ENCODE results near the gene MUS81. TPM values are rescaled to one million over a fixed set of nuclear protein-coding genes. Genes with fewer than 3 reads are reported as not detected.
A peak's percentile ranks its signal among the peaks of the same experiment; 100 is the strongest.

The MUS81 gene
- total RNA-seq, 1 donor = 71.2 TPM

DNA sequence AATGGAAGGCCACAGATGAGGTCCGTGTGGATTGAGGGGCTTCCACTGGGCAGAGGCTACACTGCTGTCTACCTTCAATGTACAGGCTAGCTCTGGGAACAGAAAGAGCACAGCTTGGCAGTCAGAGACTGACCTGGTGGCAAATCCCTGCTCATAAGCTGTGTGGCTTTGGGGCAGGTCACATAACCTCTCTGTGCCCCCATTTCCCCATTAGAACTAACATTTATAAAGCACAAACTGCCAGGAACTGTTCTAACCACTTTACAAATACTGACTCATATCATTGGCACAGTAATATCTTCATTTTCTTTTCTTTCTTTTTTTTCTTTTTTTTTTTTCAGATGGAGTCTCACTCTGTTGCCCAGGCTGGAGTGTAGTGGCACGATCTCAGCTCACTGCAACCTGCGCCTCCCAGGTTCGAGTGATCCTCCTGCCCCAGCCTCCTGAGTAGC lies 36.8 kb downstream of the MUS81 start:
- no peak overlapping the region for H3K4me3 ChIP-seq (ENCODE audit: low read depth, low read length)
- DNase-seq (ENCODE audit: low read depth) = no peak
- TF ChIP-seq, protein P1, sequence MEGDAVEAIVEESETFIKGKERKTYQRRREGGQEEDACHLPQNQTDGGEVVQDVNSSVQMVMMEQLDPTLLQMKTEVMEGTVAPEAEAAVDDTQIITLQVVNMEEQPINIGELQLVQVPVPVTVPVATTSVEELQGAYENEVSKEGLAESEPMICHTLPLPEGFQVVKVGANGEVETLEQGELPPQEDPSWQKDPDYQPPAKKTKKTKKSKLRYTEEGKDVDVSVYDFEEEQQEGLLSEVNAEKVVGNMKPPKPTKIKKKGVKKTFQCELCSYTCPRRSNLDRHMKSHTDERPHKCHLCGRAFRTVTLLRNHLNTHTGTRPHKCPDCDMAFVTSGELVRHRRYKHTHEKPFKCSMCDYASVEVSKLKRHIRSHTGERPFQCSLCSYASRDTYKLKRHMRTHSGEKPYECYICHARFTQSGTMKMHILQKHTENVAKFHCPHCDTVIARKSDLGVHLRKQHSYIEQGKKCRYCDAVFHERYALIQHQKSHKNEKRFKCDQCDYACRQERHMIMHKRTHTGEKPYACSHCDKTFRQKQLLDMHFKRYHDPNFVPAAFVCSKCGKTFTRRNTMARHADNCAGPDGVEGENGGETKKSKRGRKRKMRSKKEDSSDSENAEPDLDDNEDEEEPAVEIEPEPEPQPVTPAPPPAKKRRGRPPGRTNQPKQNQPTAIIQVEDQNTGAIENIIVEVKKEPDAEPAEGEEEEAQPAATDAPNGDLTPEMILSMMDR (IDR thresholded peaks at IDR 0.05; ENCODE audit: insufficient read depth, low read depth, low read length) = no peak

DNA sequence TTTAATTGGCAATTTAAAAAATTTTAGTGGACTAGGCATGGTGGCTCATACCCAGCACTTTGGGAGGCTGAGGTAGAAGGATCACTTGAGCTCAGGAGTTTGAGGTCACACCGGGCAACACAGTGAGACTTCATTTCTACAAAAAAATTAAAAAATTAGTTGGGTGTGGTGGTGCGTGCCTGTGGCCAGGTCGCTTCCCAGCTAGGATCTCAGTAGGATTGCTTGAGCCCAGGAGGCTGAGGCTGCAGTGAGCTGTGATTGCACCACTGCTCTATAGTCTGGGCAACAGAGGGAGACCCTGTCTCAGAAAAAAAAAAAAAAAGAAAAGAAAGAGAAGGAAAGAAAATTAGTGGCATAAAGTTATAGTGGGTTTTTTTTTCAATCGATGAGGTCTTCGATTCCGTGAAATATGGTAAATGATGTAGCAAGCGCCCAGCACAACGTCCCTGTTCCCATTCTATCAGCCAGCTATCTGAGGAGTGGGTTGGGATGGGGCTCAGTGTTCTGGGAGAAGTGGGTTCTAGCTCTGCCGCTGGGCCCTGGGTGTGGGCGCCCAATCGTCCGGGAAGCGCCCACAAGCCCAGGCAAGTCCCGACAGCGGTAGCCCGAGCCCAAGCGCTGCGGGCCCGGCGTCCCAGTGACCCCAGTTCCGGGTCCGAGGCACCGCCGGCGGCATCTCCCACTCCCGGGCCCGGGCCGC lies 38.6 kb downstream of the MUS81 start:
- DNase-seq (ENCODE audit: low read depth) = no peak
- peak overlapping the region; percentile 84 for H3K4me3 ChIP-seq (ENCODE audit: low read depth, low read length)
- TF ChIP-seq, protein P1 (IDR thresholded peaks at IDR 0.05; ENCODE audit: insufficient read depth, low read depth, low read length) = no peak

DNA sequence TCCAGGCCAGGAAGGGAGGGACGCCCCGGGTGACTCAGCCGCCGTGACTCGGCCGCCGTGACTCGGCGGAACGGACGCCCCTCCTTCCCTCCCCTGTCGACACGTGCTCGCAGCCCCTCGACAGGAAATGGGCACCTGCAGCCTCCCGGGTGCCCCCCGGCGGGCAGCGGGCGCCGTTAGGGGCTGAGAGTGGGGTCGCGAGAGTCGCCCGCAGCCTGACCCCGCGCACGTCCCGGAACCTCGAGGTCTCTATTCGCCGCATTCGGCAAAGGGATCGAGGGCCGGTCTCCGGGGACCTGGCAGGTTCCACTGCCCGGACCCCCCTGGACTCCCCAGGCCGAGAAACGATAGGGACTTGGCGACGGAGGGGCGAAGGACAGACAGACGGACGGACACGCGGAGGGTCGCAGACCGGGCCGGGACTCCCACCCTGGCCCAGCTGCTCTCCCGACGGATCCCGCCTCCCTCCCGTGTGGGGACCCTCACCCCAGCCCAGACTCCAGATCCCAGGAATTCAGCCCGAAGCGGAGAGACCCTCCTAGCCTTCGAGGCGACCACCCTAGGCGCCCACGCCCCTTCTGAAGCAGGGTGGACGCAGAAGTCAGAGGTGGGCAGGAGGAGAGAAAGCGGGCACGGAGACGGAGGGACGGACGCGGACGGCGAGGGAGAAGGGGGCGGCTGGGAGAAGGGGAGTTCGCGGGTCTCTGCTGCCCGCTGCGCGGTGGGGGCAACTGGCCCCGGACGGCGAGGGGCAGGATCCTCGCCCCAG lies 39.3 kb downstream of the MUS81 start:
- peak; percentile 82 for DNase-seq (ENCODE audit: low read depth)
- H3K4me3 ChIP-seq (ENCODE audit: low read depth, low read length) = peak overlapping the region; percentile 84
- TF ChIP-seq, protein P1 (IDR thresholded peaks at IDR 0.05; ENCODE audit: insufficient read depth, low read depth, low read length) = no peak

- peak within 1 kb of the TSS; percentile 84 for H3K4me3 ChIP-seq (ENCODE audit: low read depth, low read length)
- TF ChIP-seq, protein P1 (IDR thresholded peaks at IDR 0.05; ENCODE audit: insufficient read depth, low read depth, low read length) = no peak
- DNase-seq (ENCODE audit: low read depth) = peak; percentile 96
Measured at GRCh38 chr11:65900125-65900898, 40.1 kb downstream of the MUS81 start, which contains the start of gene FOSL1. Gene FOSL1, minus strand, starts transcription at chr11:65900388. Its CDS starts 49 bp downstream, at chr11:65900339.

GRCh38 chr11:65900899-65901180 lies 40.6 kb downstream of the MUS81 start:
- no peak overlapping the region for H3K4me3 ChIP-seq (ENCODE audit: low read depth, low read length)
- TF ChIP-seq, protein P1 (IDR thresholded peaks at IDR 0.05; ENCODE audit: insufficient read depth, low read depth, low read length) = no peak
- DNase-seq (ENCODE audit: low read depth) = no peak

- peak; percentile 76 for DNase-seq (ENCODE audit: low read depth)
- TF ChIP-seq, protein P1 (IDR thresholded peaks at IDR 0.05; ENCODE audit: insufficient read depth, low read depth, low read length) = no peak
- no peak overlapping the region for H3K4me3 ChIP-seq (ENCODE audit: low read depth, low read length)
Measured at GRCh38 chr11:65903068-65903481, 42.8 kb downstream of the MUS81 start.

Data from fibroblast of villous mesenchyme (primary cell).